HG03108 (cell line): Measurements from ENCODE around the gene TGFBR2.
A peak's percentile ranks its signal among the peaks of the same experiment; 100 is the strongest.
"Not testable (repeated sequence)": the region's sequence is repeated elsewhere in the genome, so short reads cannot be mapped to it uniquely, and the experiment has no call there.

Source experiments
- ATAC-seq: cut with Tn5 transposase; IDR thresholded peaks from one replicate; pipeline ENCODE4 v1.9.1; 2021; ENCODE audit warnings: moderate library complexity; ENCODE audit not compliant: unreplicated experiment

The TGFBR2 gene

DNA sequence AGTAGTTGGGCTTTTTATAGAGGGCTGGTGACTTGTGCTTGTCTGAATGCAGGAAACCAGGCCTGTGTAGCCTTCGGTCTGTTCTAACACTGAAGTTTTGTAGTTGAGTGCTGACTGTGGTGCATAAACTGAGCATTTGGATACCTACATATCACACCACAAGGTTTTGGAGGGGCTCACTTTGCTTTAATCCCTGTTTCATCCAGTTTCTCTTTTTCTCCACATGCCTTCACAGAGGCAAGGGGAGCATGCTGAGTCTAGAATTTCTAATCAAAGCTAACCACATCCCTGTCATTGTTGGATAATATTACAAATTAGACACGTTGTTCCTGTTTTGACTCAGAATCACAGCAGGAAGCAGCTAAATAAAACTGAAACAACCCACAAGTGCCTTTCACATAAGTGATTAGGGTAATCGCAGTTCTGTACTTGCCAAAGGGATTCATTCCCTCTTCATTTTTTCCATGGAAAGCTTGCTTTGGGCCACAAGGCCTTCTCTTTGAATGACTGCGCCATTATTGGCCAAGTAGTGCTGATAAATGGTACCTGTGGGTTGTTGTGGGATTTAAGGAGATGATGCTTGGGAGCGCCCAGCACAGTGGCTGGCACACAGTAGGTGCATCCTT, 48.9 kb downstream of the TGFBR2 start:
- ATAC-seq = peak; percentile 26

DNA sequence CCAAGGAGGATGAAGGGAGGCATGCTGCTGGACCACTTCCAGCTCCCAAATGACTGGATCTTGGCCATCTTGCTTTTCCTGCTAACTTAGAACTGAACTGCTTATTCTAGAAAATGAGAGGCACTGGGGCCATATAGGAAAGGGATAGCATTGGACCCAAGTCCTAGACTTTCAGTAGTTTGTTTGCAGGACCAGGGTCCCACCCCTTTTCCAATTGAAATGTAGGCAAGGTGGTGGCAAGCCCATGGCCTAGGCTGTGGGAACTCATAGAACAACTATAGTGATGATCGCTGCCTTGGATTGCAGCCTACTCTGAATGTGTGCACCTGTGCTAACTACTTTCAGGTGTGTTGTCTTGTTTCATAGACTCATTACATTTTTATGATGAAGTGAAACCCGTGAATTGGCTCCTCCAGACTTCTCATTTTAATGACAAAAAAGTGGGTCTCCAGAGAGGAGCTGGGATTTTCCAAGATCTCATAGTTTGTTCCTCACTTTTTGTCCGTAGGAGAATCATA, 50.3 kb downstream of the TGFBR2 start:
- ATAC-seq = no peak

DNA sequence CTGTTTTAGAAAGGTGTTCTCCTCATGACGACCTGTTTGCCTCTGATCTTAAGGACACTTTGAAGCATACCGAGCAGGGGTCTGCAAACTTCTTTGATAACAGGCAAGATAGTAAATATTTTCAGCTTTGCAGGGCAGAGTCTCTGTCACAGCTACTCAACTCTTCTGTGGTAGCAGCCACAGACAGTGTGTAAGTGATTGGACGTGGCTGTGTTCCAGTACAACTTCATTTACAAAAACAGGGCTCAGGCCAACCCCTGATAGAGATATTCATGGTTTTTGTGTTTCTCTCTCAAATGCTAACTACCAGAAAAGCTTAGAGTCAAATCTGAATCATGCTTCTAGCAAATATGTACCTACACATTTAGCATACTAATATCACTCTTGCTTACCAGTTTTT, 51.5 kb downstream of the TGFBR2 start:
- ATAC-seq = peak; percentile 29

DNA sequence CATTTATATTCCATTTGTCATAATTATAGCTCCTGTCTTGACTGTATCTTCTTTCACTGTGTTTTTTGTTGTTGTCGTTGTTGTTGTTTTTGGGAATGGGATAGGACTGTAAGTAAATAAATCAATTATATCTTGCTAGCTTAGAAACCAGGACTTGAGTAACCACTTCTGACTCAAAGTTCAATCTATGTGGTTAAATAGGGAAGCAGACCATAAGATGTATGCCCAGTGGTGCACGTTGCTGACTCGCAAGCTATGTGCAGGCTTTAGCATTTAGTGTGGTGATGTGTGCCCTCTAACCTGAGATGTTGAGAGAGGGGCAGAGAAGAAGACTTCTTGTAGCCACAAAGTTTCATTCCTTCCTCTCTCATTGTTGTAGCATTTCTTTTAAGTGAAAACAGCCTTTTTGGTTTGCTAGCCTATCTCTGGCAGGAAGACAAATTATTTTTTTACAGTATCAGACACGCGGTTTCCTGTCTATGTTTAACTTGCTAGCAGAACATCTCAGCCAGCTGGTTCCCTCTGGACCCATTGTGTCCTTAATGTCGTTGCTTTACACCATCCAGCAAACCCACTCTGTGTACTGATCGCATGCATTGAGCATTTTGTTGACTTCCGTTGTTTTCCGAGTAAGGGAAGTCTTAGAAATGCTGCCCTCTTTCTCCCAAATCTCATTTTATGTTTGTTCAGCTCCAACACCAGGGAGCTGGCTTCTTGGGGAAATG, 52.1 kb downstream of the TGFBR2 start:
- ATAC-seq = peak; percentile 92

DNA sequence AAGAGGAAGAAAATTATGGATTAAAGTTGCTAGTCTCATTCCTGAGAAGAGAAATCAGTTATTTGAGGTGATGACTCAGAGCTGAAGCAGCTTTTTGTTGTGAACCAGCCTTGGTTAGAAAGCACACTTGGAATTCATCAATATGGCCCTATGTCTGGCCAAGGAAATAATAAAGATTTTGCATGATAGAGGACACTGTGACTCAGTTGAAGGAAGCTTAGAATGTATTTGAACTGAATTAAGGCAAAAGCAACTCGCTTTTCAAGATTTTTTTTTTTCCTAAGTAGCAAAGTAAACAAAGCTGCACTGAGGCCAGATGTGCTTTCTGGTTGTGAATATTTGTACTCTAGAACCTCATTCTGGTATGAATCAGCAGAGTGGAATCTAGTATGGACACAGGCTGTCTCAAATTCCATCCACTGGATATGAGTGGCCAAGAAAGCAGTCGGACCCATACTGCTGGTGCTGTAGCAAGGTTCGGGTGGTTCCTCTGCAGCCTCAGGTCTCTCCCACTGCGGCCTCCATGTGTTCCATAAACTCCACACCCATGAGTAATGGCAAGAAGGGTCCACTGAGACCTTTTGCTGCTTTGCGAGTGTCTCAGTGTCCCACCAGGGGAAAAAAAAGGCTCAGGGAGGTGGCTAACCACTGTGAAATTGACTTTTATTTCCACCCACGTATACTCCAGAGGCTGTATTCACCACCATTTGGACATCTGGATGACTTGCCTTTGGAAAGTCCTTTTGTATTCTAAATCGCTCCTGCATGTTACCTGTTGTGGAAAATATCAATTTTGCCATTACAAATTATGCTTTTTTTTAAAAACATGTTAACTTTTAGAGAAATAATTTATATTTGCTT, 53.1 kb downstream of the TGFBR2 start:
- no peak for ATAC-seq

DNA sequence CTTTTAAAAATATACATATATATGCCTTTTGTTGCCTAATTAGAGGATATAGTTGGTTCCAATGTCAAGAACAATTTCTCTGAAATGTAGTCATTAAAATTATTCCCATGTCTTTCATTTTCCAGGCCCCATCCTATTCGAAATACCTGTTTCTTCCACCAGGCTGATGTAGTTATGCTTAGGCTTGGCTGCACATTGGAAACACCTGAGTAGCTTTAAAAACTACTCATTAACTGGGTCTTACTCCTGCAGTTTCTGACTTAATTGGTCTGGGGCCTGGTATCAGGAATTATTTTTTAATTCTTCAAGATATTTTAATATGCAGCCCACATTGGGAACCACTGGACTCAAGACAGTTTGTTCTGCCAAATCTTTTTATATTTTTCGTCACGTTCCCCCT, 53.7 kb downstream of the TGFBR2 start:
- no peak for ATAC-seq

DNA sequence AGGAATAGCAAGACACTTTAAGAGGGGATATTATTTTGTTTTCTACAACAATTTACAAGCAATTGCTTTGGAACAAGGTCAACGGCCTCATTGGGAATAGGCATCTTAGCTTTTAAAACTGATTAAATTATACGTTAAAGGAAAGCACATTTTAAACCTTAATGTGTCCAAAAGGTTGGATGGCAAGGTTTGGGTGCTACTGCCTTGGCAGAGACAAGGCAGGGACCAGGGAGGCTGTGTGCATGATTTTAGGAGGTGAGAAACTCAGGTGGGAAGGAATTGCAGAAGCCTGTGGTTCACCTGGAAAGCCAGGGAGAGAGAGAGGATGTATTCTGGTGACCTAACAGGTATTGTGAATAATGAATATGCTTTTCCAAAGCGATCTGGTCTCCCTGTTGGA, 54.3 kb downstream of the TGFBR2 start:
- no peak for ATAC-seq

DNA sequence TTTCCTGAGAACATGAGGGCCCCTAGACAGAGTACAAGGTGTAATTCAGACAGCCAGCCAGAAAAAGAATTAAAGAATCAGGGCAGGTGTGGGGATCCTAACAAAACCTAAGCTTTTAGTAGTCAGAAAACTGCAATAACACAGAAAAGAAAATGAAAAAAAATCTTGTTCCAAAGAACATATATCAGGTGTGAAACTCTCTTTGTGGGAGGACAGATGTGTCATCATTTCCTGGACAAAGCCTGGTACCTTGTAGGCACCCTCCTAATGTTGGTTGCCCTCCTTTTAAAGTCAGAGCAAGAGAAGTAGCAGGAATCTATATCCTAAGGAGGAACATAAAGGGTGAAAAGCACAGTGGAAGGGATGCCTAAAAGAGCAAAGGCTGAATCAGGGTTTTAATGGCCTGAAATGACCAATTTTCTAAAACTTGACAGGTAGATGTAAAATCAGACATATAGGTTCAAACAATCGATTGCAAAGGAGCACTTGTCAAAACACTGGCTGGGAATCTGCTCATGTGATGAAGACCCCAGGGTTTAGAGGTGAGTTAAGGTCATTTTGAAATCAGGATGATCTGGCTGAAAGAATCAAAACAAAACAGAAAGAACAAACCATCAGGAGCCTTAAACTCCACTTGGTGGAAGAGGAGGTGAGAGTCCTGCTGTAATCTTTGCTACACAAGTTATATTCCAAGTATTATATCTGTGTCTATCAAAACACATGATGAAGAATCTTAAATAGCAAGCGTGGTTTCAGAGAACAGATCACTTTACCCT, 54.9 kb downstream of the TGFBR2 start:
- no peak for ATAC-seq

DNA sequence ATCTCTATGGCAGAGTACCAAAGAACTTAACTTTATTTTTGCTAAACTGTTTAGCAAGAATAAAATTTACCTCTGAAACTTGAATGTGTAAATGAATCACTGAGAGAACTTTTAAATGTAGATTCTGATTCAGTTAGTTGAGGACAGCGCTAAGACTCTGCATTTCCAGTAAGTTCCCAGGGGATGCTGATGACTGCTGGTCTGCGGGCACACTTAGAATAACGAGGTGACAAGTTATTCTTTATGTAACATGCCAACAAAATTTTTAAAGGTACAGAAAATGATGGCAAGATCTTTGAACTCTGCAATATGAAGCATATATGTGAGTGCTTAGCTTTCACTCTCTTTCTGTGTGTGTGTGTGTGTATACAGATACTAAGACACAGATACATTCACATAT, 56.4 kb downstream of the TGFBR2 start:
- no peak for ATAC-seq

DNA sequence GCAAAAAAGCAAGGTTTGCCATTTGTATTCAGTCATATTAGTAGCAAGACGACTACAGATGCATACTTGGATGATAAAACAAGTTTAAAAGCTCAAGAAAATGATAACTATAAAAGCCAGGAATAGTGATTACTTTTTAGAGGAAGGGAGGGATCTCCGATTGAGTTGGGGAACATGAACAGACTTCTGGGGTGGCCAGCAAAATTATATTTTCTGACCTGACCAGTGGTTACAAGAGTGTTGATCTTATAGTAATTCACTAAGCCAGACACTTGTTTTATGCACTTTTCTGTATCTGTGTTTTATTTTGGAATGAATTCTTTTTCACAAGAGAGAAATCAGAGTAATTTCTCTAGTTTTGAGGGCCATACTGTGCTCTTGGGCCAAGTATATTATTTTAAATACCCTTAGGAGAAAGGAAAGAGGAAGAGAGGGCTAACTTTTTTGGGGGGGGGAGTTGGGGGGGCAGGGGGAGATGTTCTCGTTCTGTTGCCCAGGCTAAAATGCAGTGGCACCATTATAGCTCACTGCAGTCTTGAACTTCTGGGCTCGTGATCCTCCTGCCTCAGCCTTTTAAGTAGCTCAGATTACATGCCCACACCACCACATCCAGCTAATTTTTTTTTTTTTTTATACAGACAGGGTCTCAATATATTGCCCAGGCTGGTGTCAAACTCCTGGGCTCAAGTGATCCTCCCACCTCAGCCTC, 57.3 kb downstream of the TGFBR2 start:
- no peak for ATAC-seq

DNA sequence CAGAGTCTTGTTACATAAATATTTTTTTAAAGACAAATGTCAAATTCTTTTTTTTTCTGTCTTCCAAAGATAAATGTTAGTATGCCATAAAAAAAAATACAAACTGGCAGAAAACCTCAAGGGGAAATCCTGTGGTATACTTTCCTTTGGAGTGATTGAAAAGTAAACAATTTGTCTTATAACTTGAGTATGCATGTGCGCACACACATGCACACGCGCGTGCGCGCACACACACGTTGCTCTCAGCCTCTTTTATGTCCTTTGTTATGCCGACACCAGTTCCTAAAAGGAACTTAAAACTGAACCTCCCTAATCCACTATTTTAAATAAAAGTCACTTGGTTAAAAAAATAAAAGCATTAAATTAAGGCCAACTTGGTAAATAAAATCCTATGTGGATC, 58.1 kb downstream of the TGFBR2 start:
- no peak for ATAC-seq

DNA sequence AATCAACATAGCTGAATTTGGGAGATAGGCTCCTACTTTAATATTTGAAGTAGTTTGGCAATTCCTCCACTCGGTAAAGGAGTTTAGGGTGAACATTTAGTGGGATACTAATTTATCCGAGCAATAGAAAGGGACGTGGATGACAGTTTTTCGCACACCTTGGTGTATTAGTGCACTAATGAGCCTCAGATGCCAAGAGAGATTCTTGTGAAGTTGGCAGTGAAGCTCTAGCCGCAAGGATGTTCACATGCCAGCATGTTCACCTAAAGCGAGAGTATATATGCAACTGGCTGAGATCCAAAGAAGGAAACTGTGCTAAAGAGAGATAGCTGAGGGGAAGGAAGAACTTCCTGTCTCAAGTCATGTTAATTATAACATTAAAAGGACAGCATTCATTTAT, 58.5 kb downstream of the TGFBR2 start:
- no peak for ATAC-seq

DNA sequence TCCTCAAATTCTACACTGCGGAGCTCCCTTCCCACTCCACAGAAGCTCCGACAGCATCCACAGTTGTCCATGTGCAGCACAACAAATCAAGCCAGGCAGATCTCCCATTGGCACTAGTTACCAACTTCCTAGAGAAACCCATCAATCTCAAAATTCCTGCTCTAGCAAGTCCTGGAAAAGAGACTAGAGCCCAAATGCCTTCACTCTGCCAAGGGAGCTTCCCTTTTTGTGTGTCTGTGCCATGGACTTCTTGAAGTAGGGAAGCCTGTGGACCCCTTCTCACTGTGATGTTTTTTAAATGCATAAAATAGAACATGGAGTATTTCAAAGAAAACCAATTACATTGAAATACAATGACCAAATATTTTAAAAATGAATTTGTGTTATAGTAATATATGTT, 59.1 kb downstream of the TGFBR2 start:
- no peak for ATAC-seq

DNA sequence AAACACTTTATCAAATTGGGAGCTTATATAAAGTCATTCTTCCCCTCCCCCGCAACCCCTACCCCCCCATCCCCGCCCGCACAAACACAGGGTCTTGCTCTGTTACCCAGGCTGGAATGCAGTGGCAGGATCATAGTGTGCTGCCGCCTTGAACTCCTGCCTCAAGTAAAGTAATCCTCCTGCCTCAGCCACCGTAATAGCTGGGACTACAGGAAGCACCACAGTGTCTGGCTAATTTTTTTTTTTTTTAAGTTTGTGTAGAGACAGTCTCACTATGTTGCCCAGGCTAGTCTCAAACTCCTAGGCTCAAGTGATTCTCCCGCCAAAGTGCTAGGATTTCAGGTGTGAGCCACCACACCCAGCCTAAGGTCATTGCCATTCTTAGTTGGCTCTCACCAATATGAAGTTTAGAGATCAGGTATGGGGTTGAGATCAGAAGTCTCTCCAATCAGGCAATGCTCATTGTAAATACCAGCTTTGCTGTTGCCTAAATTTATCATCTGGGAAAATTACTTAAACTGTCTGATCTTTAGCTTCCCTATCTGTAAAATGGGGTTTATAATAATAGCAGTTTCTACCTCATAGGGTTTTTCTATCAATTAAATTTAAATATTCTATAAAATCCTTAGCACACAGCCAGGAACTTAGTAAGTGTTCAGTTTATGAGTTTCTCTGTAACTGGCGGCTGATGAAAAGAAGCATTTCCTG, 60.3 kb downstream of the TGFBR2 start:
- ATAC-seq = no peak

DNA sequence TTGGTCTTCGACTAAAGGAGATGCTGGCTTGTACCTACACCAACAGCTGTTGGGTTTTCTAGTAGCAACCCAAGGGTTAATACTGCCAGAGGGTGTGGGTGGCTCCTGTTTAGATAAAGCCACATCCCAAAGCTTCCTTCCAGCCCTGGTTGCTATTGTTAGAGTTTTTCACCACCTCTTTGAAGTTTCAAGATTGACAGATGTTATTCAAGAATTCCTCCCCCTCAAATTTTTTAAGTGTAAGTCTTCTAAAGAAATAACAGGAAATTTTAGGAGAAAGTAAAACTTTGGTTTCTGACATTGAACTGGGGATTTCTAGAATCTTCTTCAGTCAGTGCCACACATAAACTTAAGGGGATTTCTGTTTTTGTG, 60.9 kb downstream of the TGFBR2 start:
- no peak for ATAC-seq

DNA sequence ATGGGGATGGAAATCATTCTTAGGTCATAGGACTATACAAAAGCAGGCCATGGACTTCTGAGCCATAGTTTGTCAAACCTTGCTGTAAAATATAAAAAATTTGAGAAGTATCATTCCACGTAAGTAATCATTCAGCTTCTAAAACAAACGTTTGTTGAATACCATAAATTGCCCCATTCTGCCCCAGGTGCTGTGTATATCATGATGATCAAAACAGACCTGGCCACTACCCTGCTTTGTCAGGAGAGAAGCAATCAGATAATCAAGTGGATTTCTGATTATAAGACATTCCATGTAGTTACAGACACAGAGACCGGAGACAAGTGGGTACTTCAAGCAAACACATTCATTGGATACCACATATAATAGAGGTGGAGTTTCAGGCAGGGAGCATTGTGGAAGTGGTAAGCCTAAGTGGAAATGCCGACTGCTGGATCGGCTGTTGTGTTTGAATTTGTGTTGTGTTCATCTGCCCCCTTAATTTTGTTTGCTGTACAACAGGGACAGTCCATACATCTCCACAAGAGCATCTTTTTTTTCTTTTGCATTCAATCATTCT, 61.7 kb downstream of the TGFBR2 start:
- ATAC-seq = no peak

DNA sequence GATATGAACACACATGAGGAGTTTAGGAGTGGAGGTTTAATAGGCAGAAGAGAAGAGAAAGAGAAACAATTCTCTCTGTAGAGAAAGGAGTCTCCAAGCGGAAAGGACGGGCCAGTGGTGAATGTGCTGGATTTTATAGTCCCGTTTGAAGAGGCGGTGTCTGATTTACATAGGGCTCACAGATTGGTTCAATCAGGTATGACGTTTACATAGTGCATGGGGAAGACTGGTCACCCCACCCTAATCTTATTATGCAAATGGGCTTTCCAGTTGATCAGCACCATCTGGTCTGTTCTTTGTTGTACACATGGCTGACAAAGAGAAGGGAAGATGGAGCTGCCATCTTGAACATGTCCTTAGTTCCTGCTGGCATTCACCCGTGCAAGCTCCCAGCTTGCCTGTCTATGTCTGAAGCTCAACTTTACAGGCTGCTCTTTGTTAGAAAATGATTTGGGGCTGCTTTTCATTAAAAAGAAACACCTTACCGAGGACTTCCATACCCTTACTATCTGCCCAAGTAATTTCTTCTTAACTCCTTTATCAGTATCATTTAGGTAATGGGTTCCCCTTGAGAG, 63.0 kb downstream of the TGFBR2 start:
- not testable (repeated sequence) for ATAC-seq

DNA sequence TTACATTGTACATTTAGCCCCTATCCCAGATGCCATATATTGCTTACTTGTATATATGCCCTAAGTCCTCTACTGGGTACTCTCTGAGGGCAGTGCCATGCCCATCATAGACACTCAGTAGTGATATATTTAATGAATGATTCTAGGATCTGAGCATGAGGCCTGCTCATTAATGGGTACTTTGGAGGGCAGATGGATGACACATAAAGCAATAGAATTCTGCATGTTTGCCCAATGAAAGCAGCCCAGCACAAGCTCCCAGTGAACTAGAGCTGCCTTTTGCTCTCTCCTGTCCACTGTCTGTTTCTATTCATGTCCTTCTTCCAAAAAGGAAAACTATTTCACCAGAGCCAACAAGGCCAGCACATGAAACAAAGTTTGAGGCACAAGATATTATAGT, 63.9 kb downstream of the TGFBR2 start:
- no peak for ATAC-seq
